ENCODE results near the gene SLC44A3.

Gene SLC44A3

GRCh38 chr1:94866164-94866807, 46.1 kb downstream of the SLC44A3 start:
- no peak for TF ChIP-seq CTCF (conservative IDR thresholded peaks at IDR 0.05; ENCODE audit: low read length)
- peak; percentile 50 for DNase-seq (ENCODE audit: low read depth)

DNA sequence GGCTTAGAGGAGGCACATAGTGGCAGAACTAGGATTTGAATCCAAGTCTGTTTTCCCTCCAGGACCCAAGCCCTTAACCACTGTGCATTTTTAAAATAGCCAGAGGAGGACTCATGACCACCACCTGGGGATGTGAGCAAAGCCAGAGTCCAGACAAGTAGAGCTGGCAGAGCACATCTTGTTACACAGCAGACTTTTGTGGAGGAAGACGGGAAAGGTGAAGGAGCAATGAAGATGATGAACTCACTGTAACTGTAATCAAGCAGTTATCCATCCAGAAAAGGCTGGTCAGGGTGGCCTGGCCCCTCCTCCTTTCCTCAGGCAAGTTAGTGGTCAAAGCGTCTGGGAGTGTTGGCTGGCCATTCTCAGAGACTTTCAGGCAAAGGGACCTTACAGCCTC, 50.9 kb downstream of the SLC44A3 start:
- H3K4me3 ChIP-seq (ENCODE audit: low read length), result no peak overlapping the region
- TF ChIP-seq CTCF (conservative IDR thresholded peaks at IDR 0.05; ENCODE audit: low read length), result no peak
- peak; percentile 32 for DNase-seq (ENCODE audit: low read depth)

More at GRCh38 chr1:94866164-94866807, 46.1 kb downstream of the SLC44A3 start:
- no peak overlapping the region for H3K4me3 ChIP-seq (ENCODE audit: low read length)

DNA sequence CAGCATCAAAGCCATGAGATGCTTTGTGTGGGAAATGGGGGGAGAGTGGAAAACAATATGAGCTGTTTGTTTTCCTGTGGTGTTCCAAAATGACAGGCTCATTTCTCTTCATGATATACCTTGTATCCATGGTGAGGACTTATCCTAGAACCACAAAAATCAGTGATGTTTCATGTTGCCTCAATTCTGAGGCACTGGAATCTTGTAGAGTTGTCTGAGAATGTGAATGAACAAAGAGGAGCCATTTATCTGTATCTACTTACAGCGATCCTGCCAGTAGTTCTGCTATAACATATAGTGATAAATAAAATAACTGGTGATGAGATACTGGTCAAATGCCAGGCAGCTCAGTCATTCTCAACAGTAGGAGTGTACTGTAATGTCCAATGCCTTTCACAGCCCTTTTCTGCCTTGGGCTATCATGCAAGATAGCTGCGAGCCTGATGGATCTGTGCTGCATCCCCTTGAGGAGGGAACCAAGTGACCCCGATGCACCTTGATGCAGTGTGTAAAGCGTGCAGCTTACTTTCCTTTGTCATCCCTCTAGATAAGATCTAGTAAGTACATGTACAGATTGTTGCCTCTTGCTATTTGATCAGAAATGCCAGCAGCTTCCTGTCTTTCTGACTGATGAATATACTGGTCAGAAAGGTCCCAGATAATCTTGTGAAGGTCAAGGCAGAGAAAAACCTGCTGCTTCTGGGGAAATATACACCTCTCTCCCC, 52.8 kb downstream of the SLC44A3 start:
- no peak for TF ChIP-seq CTCF (conservative IDR thresholded peaks at IDR 0.05; ENCODE audit: low read length)
- no peak for DNase-seq (ENCODE audit: low read depth)
- H3K4me3 ChIP-seq (ENCODE audit: low read length), result no peak overlapping the region

DNA sequence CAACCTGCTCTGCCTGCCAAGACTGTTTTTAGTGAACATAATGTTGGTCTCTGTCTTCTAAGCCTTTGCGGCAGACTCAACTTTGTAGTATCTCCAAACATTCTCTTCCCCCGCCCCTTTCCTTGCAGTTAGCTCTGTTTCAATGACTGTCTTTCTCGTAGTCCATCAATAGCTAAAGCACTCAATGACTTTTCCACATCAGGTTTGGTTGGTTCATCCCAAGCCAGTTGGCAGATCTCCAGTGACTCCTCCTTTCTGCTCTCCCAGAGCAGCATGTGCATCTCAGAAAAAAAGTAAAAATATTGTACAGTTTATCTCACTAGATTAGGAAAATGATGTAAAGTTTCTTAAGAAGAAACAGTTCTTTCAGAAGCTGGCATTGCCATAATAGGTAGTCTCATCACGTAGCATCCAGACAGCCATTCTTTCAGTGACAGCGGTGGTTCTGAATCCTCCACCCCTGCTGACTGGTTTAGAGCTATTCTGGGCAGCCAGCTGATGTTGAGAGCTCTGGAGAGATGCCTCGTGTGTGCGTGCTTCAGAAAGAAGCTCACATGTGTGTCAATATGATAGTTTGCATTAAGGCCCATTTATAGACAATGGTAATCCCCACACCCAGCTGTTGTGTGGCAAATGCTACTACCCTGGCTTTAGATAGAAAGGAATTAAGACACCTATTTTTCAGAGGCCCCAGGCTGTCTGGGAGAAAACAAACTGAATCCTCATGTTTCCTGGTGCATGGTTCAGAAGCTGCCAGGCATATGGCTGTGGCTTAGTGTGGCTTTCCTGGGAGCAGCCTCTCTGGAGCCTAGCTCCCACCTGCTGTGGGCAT, 53.6 kb downstream of the SLC44A3 start:
- H3K4me3 ChIP-seq (ENCODE audit: low read length), result no peak overlapping the region
- DNase-seq (ENCODE audit: low read depth), result peak; percentile 68
- no peak for TF ChIP-seq CTCF (conservative IDR thresholded peaks at IDR 0.05; ENCODE audit: low read length)

DNA sequence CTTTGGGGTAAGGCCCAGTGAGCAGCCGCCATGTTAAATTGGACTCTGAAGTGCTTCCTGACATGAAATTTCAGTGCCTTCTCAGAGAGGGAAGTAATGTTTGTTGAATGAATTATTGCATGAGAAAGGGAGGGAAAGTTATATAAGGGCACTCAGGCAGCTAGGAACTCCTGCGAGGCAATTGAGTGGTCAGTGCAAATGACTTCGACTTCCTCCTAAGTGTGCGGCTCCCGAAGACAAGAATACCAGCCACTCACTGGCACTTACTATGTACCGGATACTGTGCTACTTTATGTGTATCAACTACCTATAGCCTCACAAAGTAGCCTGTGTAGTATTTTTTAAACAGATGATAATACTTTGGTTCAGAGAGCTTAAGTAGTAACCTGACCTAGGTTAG, 54.3 kb downstream of the SLC44A3 start:
- H3K4me3 ChIP-seq (ENCODE audit: low read length), result no peak overlapping the region
- TF ChIP-seq CTCF (conservative IDR thresholded peaks at IDR 0.05; ENCODE audit: low read length), result no peak
- DNase-seq (ENCODE audit: low read depth), result no peak

DNA sequence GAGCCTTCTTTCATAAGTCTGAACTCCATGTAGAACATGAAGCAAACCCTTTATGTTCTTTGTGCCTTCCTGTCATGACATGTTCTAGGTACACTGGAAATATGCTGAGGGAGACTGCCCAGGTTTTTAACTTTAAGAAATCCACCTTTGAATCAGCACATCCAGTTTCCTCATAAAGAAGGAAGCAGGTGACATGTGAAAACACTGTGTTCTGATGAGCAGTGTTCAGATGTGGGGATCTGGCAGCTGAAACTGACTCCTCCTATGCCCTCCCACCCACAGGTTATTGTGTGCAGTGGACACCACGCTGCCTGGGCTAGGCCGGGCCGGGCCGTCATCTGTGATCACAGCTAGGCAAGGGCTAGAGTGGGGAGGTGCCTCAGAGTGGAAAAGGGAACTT, 55.6 kb downstream of the SLC44A3 start:
- H3K4me3 ChIP-seq (ENCODE audit: low read length), result no peak overlapping the region

More for the DNA sequence above, 55.6 kb downstream of the SLC44A3 start:
- TF ChIP-seq CTCF (conservative IDR thresholded peaks at IDR 0.05; ENCODE audit: low read length), result no peak
- no peak for DNase-seq (ENCODE audit: low read depth)
